ENCODE results near the gene ZBTB1.
A peak's percentile ranks its signal among the peaks of the same experiment; 100 is the strongest.
"Not testable (repeated sequence)": the region's sequence is repeated elsewhere in the genome, so short reads cannot be mapped to it uniquely, and the experiment has no call there.

ZBTB1 gene

DNA sequence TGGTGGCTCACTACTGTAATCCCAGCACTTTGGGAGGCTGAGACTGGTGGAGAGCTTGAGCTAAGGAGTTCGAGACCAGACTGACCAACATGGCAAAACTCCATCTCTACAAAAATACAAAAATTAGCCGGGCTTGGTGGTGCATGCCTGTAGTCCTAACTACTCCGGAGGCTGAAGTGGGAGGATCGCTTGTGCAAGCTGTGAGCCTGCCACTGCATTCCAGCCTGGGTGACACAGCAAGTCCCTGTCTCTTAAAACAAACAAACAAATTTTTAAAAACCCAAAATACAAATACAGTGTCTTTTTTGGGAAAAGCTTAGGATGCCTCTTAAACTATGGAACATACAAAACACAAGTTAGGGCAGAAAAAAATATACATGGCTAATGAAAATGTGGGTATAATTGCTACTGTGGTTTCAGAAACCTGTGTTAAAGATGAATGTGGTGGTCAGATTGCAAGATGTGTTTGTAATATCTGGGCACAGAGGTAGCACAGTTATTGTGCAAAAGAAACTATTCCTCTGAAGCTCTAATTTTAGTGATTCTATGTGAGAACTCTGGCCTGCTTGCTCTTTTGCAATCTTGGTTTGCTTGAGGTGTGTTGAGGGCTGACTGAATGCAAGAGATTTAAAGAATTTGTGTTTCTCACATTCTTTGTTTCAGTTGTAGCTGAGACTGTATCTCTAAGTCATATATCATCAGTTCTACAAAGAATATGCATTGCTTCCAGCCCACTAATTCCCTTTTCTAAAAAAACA lies 32.1 kb downstream of the ZBTB1 start:
- no peak for DNase-seq

DNA sequence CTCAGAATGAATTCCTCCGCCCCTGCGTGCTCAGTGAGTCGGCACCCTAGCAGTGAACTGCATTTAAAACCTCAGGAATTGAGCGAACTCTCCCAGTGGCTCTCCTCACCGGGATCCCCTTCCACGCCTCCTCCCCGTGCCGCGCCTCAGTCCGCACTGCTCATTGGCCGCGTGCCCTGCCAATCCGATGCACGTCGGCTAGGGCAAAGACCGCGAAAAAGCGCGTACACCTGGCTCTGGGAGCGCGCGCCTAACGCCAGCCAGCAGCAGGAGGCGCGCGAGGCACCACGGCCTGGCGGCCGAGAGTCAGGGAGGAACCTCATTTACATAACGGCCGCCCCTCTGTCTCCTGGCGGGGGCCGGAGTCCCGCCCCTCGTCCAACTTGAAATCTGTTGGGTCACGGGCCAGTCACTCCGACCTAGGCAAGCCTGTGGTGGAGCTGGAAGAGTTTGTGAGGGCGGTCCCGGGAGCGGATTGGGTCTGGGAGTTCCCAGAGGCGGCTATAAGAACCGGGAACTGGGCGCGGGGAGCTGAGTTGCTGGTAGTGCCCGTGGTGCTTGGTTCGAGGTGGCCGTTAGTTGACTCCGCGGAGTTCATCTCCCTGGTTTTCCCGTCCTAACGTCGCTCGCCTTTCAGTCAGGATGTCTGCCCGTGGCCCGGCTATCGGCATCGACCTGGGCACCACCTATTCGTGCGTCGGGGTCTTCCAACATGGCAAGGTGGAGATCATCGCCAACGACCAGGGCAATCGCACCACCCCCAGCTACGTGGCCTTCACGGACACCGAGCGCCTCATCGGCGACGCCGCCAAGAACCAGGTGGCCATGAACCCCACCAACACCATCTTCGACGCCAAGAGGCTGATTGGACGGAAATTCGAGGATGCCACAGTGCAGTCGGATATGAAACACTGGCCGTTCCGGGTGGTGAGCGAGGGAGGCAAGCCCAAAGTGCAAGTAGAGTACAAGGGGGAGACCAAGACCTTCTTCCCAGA lies 35.9 kb downstream of the ZBTB1 start, which contains the start of gene HSPA2:
Gene HSPA2 (plus strand): TSS at position 534 of the 995 bp plus-strand sequence. CDS start 109 bp downstream, at position 643.
- peak; percentile 98 for DNase-seq

DNA sequence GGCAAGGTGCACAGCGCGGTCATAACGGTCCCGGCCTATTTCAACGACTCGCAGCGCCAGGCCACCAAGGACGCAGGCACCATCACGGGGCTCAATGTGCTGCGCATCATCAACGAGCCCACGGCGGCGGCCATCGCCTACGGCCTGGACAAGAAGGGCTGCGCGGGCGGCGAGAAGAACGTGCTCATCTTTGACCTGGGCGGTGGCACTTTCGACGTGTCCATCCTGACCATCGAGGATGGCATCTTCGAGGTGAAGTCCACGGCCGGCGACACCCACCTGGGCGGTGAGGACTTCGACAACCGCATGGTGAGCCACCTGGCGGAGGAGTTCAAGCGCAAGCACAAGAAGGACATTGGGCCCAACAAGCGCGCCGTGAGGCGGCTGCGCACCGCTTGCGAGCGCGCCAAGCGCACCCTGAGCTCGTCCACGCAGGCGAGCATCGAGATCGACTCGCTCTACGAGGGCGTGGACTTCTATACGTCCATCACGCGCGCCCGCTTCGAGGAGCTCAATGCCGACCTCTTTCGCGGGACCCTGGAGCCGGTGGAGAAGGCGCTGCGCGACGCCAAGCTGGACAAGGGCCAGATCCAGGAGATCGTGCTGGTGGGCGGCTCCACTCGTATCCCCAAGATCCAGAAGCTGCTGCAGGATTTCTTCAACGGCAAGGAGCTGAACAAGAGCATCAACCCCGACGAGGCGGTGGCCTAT lies 36.8 kb downstream of the ZBTB1 start:
- no peak for DNase-seq

- DNase-seq: peak; percentile 10
Measured at GRCh38 chr14:64541972-64542835, 37.6 kb downstream of the ZBTB1 start.

- DNase-seq: no peak
Measured at GRCh38 chr14:64542836-64543201, 38.2 kb downstream of the ZBTB1 start.

DNA sequence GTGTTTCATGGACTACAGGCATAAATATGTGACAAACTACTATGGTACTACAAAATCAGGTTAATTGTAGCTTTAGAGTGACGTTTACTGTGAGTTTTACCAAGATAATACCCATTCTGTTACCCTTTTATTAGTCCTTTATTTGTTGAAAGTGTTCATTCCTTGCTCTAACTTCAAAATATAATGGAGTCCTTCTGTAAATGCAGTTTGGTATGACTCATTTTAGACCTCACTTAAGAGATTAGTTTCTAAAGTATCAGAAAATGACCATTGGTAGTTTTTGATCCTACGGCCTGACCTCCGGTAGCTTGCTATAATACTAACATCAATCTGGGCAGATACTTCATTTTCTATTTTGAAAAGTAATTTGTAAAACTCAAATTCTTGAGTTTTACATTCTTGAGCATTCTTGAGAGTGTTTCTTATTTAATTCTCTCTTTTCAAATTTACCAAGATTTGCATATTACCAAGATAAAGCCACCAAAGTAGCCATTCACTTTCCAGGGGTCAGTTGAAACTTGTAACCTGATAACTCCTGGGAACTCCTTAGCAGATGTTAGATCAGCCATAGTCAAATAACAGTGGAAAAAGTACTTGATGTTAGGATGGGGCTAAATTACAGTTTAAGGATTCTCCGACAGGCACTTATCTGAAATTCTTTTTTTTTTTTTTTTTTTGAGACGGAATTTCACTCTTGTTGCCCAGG lies 40.2 kb downstream of the ZBTB1 start:
- DNase-seq: no peak

DNA sequence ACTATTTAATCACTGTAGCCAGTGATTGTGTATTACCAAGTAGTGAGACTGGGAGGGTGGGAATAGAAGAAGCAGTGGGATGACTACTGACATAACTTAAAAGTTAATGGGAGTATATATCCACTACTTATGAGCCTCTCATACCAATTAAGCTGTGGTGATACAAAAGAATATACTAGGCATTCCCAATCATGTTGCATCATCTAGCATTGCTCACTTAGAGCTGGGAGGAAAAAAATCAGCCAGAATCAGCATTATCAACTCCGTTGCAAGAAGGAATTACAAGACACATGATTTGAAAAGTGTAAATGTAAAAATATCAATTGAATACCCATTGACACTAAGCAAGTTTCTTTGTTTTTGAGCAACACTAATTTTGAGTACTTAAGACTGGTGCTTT lies 44.4 kb downstream of the ZBTB1 start:
- DNase-seq: no peak

DNA sequence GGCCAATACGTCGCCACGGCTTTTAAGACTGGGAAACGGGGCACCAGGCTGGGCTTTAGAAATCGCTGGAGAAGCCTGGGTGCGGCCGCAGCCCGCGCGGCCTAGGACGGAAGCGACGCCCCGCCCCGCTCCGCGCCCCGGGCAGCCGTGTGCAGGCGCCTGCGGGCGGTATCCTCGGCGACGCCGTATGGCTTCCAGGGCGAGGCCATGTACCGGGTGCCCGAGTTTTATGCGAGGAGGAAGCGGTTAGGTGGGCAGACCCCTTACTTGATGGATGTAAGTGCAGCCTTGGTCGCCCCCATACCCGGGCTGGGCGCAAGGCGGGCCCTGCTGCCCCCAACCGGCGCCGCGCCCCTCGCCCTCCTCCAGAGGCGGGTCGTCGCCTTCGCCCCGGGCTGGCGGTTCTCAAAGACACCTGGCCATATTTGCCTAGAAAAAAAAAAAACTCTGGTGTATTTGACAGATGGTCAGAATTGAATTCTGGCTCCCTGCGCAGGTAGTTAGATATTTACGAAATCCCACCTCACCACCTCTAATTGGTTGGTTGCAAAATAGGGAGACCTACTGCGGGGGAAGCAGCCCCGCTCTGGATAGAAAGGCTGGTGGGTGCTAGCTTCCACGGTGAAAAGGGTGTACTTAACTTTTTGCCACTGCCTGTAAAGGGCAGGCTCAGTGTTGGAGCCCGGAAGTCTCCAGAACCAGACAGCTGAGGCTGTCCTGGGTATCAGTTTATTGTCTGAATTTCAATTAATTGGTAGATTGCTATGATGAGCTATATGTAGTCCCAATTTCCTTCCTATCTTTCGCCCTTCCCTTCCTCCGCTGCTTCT lies 45.4 kb downstream of the ZBTB1 start, which contains the start of gene PPP1R36:
Gene PPP1R36 (plus strand): TSS at position 171 of the 830 bp plus-strand sequence. CDS start 37 bp downstream, at position 208.
- DNase-seq: peak; percentile 52

DNA sequence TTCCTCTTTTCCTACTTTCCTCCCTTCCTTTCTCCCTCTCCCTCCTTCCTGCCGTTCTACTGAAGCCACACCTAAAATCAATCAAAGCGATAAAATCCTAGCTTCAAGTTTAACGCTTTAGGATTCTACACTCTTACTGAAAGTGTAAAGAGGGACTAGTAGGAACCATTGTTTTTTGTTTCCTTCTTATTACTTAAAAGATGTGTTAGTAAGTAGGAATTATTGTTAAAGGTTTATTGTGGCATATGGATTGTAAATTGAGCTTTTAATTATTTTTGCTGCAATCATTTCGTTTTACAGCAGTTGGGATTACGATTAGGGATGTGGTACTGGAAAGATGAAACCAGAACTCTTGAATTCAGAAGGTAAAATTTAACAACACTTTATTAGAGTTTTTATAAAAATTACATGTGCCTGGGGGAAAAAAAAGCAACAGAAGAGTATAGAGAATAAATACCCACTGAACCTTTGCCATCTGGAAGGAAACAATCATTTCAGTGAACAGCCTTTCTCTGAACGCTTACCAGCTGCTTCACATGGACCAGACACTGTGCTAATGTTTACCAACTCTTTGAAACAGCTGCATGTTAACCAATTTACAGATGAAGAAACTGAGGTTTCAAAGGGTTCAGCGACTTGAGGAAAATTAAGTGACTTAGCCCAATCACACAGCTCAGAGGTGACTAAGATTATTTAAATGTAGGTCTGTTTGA lies 46.2 kb downstream of the ZBTB1 start:
- DNase-seq: no peak

DNA sequence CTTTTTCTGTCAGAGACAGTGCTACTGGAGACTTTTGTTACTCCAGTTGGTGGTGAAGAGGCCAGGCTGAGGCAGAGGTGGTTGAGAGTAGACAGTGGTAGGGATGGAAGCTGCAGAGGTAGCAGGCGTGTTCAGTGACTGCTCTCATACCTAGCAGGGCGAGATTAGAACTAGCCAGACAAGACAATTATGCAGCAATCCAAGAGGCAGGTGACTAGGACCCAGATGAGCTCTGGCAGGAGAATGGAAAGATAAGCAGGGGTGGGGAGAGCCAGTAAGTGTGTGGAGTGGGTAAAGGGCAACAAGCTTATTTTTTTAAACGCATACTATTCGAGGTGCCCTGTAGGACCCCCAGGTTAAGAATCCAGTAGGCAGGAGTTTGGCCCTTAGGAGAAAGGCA lies 50.0 kb downstream of the ZBTB1 start:
- DNase-seq: no peak

DNA sequence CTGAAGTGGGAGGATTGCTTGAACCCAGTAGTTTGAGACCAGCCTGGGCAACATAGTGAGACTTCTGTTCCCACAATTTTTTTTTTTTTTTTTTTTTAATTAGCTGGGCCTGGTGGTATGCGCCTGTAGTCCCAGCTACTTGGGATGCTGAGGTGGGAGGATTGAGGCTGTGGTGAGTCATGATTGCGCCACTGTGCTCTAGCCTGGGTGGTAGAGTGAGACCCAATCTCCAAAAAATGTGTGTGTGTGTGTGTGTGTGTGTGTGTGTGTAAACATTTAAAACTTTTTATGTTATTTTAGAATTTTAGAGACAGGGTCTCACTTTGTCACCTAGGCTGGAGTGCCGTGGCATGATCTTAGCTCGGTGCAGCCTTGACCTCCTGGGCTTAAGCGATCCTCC lies 52.0 kb downstream of the ZBTB1 start:
- no peak for DNase-seq

DNA sequence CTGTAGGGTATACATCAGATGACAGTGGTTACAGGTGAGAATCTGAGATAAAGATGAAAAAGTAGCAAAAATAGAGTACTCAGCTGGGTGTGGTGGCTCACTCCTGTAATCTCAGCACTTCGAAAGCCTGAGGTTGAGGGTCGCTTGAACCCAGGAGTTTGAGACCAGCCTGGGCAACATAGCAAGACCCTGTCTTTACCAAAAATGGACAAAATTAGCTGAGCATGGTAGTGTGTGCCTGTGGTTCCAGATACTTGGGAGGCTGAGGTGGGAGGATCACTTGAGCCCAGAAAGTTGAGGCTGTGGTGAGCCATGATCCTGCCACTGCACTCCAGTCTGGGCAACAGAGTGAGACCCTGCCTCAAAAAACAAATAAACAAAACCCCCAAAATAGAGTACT lies 53.6 kb downstream of the ZBTB1 start:
- not testable (repeated sequence) for DNase-seq

- DNase-seq: no peak
Measured at GRCh38 chr14:64561631-64562030, 57.1 kb downstream of the ZBTB1 start.

GRCh38 chr14:64562436-64562835 lies 57.9 kb downstream of the ZBTB1 start:
- no peak for DNase-seq

DNA sequence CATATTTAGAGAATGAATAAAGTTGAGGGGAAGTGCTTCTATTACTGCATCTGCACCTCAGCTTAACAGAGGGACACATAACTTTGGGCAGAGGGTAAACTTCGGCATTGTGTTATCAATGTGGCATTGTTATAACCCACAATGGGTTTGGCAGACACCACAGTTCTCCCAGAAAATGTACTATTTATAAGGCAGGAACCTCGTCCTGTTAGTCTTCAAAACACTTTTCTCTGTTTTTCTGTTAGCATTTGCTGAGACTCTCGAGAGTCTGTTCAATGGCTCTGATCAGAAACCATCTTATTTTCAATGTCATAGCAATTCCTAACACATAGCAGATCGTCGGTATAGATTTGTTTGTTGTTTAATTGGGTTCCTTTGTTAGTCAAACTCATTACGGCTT lies 59.1 kb downstream of the ZBTB1 start:
- no peak for DNase-seq

DNA sequence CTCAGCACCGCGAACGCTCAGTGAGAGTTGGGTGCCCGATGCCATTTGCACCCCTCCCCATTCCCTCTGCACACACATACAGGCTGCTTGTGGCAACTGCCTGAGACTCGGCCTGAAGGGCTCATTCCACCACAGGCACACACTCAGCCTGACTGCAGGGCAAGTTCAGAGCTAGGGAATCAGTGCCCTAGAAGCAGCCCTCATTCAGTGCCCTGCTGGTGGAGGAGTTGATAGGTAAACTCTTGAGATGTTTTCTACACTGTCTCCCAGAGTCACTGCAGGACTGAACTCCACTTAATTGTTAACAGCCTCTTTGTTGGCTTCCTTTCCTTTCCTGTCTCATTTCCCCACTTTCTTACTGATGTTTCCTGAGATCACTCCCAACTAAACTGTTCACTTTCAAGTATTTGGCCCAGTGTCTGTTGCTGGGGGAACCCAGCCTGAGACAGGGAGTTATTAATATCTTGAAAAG lies 62.1 kb downstream of the ZBTB1 start:
- DNase-seq: no peak

DNA sequence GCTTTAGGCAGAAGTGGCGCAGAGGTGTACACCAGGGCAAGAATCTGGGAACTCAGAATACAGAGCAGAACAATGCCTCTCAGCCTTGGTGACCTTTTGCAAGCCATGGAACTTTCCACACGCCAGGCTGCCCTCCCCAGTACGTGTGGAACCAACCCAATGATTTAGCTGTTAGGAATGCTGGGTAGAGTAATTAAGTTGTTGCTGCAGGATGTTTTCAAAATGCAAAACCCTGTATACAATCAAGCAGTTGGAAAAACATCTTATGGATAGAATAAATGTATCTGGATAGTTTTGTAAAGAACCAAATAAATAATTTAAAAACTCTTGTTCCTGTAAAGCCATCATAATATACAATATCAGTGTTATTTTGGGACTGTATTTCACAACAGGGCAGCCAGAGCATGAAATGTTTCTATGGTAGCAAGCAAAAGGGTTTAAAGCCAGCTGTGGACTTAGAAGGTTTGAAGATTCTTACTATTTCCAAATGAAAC lies 64.6 kb downstream of the ZBTB1 start:
- no peak for DNase-seq

DNA sequence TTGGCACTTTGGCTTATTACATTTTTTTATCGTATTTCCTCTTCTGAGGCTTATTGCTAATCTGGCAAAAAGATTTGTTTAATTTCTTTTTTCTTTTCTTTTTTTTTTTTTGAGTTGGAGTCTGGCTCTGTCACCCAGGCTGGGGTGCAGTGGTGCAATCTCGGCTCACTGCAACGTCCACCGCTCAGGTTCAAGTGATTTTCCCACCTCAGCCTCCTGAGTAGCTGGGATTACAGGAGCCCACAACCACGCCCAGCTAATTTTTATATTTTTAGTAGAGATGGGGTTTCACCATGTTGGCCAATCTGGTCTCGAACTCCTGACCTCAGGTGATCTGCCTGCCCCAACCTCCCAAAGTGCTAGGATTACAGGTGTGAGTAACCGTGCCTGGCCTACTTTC lies 65.1 kb downstream of the ZBTB1 start:
- not testable (repeated sequence) for DNase-seq

- DNase-seq: no peak
Measured at GRCh38 chr14:64572386-64573104, 68.0 kb downstream of the ZBTB1 start.
